Smooth muscle cell of the brain vasculature (primary cell): Measurements from ENCODE around the gene CMIP.
"Not testable (repeated sequence)": the region's sequence is repeated elsewhere in the genome, so short reads cannot be mapped to it uniquely, and the experiment has no call there.

Experiments used
- DNase-seq: peaks from one replicate; pipeline ENCODE4 v3.0.0-alpha.2; 2012; ENCODE audit warnings: low read depth, low spot score

Gene CMIP

DNA sequence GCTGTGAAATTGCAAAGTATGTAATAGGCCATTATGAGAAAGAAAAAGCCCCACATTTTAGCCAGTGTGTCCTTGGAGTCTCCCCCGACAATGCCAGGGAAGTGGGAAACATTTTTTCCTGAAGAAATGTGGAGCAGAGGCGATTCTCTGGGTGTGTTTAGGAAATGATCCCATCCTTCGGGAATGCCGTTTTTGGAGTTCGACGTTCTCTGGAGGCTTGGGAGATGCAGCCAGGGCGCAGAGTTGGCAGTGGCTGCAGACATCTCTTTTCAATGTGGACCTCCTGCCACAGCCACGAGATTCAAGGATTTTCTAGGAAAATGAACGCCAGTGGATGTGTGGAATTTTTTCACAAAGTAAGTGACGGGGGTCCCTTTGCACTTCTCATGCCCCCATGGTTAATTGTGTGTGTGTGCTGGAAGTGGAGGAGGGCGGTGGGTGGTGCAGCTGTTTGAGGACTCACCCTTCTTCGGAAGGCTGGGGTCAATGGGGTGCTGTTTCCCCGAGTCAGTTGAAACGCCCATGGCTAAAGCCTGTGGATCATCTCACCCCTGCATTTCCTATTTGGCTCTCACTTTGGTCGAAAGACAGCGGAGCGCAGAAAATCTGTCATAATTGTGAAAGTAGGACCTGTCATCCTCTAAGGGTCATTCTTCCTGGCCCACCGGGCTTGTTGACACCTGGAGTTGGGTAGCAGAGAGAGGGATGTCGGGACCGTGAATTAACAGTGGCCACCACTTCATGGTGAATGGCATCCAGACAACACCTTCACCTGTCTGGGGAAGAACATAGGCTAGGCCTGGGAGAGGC, 73.2 kb downstream of the CMIP start:
- no peak for DNase-seq

GRCh38 chr16:81518439-81518757, 73.8 kb downstream of the CMIP start:
- no peak for DNase-seq

DNA sequence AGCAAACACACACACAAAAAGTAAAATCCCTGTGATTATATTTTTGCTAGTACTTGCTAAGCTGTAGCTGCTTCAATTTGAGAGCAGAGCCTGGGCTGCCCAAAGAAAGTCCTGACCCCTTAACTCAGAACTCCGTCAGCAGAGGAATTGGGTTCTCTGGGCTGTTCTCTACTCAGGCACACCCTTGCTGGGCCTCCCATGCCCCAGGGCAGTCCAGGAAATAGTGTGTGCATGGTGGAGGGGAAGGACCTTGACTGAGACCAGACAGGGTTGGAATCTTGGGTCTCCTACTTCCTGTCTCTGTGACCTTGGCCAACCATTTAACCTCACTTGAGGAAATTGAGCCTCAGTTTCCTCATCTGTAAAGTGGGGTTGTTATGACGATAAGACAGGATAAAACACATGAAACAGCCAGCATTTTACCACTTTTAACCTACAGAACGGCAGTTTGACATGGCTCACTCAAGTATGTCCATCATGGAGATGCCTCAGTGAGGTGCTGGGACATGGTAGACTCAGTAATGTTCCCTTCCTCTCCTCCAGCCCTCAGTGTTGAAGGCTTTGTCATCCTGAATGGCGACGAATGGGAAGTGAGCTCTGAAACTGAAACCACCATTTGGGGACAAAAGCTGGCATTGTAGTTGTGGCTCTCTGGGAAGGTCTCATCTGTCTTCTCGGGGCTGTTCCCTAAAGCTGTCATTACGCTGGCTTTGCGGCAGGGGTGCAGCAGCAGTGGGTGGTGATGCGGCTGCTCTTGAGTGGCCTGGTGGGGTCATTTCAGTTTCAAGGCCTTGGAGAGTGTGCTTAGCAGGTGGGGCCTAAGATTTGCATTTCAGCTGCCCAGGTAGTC, 74.9 kb downstream of the CMIP start:
- DNase-seq = no peak

DNA sequence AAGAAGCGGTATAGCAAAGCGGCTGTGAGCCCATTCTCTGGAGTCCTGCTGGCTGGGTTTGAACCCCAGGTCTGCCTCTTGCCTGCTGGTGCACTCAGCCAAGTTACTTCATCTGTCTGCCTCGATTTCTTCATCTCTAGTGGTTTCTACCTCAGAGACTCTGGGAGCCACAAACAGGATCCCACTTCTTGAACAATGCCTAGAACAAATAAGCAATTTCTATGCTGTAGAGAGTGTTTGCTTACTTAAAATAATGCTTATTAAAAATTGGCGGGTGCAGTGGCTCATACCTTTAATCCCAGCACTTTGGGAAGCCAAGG, 75.5 kb downstream of the CMIP start:
- no peak for DNase-seq

- no peak for DNase-seq
Observed at GRCh38 chr16:81520560-81521135, 76.0 kb downstream of the CMIP start.

GRCh38 chr16:81521141-81521626, 76.6 kb downstream of the CMIP start:
- no peak for DNase-seq

DNA sequence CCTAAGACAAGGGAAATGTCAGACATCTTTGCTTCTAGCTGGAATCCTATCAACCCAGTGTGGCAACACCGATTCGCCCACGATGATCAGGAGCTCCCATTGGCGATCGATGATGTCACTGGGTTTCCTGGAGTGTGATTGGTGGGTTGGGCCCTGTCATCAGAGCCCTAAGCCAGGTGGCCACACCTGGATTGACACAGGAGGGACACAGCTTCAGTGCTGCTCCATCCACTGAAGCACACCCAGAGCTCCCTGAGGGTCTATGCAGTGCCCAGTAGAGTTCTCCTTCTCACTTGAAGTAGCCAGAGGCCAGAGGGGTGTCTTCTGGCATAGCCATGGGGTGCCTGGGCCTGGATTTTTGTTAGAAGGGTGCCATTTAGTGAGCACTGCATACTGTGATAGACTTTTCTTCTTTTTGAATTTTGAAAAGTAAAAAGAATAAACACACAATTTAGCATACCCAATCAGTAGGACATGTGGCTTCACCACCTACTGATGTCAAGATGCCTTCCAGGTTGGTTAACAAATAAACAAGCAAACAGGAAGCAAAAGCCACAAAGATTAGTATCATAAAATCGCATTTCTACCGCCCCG, 77.6 kb downstream of the CMIP start:
- no peak for DNase-seq

- DNase-seq = not testable (repeated sequence)
Observed at GRCh38 chr16:81522851-81523250, 78.2 kb downstream of the CMIP start.

- DNase-seq = no peak
Observed at GRCh38 chr16:81523387-81524115, 78.9 kb downstream of the CMIP start.

DNA sequence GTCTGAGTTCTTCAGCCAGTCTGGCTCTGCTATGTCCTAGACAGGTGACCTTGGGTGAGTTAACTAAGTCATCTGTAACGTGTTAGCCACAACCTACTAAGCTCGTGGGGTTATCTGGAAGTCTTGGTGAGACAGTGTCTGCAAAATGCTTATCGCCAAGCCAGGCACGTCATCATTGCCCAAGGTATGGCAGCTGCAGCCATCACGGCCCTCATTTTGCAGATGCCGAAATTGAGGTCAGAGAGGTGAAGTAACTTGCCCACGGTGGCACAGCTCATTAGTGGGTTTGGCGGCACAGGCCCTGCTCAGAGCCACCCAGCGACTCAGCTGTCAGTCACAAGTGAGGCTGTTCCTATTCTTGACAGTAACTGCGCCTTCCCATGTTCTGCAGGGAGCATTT, 79.8 kb downstream of the CMIP start:
- no peak for DNase-seq

GRCh38 chr16:81524885-81525284, 80.3 kb downstream of the CMIP start:
- not testable (repeated sequence) for DNase-seq

GRCh38 chr16:81526199-81526598, 81.6 kb downstream of the CMIP start:
- DNase-seq = no peak

DNA sequence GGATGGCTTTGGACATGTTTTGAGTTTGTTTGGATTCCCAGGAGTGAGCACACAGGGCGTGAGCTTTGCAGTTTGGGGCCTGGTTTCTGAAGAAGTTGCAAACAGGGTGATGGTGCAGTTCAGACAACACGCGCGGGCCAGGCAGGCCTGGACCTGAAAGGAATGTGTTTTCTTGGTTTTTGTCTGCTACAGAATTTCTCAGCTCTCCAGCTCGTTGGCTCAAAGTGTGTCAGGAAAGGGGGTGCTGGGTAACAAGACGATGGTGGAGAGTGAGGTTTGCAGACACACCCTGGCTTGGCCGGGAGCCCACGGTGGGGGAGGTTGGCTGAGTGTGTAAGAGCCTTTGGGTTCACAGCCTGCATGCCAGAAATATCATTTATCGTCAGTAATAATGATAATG, 82.3 kb downstream of the CMIP start:
- no peak for DNase-seq

DNA sequence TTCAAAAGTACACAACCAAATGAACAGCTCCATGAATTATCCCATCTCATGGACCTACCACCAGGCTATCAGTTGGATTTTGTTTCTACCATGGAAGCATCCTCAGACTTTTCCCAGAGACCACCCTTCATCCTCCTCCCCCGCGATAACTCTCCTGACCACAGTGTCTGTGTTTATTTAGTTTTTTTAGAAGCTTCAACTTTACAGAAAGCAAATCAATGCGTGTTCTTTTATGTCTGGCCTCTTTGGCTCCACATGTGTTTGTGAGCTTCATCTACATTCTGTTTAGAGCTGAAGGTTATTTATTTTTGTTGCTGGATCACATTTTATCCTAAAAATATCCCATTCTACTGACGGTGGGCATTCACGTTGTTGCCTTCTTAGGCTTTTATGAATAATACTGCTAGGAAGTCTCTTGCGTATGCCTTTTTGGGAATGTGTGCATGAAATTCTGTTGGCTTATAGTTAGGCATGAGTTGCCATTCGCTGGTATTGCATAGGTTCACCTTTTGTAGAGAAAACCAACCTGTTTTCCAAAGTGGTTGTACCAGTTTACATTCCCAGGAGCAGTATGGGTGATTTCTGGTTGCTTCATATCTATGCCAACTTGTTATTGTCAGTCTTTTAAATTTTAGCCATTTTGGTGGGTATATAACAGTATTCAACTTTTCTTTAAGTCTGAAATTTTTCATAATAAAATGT, 83.0 kb downstream of the CMIP start:
- DNase-seq = no peak

- no peak for DNase-seq
Observed at GRCh38 chr16:81528256-81528655, 83.6 kb downstream of the CMIP start.

- no peak for DNase-seq
Observed at GRCh38 chr16:81530296-81530721, 85.7 kb downstream of the CMIP start.

GRCh38 chr16:81530814-81531213, 86.2 kb downstream of the CMIP start:
- no peak for DNase-seq

DNA sequence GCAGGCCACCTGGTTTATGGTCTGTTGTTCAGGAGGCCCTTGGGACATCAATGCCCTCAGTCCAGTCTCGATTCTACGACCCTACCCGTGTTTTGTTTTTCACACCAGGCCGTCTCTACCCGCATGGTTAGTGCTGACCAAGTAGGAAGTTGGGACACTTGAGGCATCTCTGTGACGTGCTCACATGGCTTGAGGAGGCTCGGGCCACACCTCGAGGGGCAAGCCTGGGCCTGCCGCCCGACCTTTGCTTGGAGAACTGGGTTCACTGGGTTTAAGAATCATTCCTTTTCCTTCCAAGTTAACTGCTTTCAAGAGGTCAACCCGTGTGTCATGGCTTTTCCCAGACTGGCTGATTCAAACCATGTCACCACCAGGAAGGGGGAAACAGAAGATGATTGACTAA, 86.8 kb downstream of the CMIP start:
- no peak for DNase-seq

- no peak for DNase-seq
Observed at GRCh38 chr16:81532491-81533174, 88.0 kb downstream of the CMIP start.

- DNase-seq = no peak
Observed at GRCh38 chr16:81533175-81533507, 88.5 kb downstream of the CMIP start.
